SU-DHL-6 (cell line): ENCODE results near the gene KMT2B.

Experiments
- EZH2phosphoT487 ChIP-seq: fragments of 200-600 bp; sonication (generic), shearing (Covaris generic); conservative IDR thresholded peaks from 2 replicates; pipeline ENCODE4 v1.6.1; 2018; ENCODE audit warnings: mild to moderate bottlenecking, antibody characterized with exemption, low read length, moderate library complexity, mixed read lengths
- TF ChIP-seq, protein P1 (sequence below): fragments of 200-600 bp; sonication (generic); IDR thresholded peaks from one replicate; pipeline ENCODE4 v1.5.1; 2017; ENCODE audit warnings: antibody characterized with exemption, mild to moderate bottlenecking, low read length, moderate library complexity; ENCODE audit not compliant: insufficient read depth, poor library complexity, severe bottlenecking

DNA sequence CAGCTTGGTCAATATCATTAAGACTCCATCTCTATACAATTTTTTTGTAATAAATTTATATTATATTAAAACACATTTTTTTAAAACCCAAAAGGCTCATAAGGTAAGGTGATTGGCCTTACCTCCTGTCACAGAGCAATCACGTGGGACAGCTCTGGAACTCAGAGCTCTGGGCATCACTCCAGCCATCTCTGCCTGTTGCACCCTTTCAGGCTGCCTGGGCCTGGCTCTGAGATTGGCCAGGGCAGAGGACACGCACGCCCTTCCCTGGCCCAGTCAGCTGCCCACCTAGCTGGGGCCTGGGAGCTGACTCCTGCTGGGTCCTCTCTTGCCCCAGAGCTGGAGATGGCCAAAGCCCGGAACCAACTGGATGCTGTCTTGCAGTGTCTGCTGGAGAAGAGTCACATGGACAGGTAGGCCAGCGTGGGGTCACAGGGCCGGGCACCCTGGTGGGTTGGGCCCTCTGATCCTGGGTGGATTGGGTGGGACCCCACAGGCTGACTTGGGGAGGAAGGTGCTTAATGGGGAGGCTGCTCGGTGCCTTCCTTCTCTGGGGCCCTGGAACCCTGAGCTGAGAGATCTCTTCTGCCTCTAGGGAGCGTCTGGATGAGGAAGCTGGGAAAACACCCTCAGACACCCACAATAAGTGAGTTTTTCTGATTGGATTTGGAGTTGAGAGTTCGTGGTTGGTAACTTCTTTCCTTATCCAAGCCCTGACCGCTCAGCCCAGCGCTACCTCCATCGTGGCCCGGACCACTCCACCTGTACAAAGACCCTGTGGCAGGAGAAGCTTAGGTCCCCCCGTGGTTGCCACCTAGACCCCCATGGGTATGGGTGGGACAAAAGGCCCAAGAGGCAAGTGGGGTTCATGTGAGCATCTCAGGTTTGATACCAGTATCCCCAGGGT lies 34.3 kb downstream of the KMT2B start:
- TF ChIP-seq, protein P1, sequence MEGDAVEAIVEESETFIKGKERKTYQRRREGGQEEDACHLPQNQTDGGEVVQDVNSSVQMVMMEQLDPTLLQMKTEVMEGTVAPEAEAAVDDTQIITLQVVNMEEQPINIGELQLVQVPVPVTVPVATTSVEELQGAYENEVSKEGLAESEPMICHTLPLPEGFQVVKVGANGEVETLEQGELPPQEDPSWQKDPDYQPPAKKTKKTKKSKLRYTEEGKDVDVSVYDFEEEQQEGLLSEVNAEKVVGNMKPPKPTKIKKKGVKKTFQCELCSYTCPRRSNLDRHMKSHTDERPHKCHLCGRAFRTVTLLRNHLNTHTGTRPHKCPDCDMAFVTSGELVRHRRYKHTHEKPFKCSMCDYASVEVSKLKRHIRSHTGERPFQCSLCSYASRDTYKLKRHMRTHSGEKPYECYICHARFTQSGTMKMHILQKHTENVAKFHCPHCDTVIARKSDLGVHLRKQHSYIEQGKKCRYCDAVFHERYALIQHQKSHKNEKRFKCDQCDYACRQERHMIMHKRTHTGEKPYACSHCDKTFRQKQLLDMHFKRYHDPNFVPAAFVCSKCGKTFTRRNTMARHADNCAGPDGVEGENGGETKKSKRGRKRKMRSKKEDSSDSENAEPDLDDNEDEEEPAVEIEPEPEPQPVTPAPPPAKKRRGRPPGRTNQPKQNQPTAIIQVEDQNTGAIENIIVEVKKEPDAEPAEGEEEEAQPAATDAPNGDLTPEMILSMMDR = no peak
- no peak for TF ChIP-seq EZH2phosphoT487
